Endothelial cell of umbilical vein (primary cell): ENCODE measurements around the gene SSTR3. TPM values are rescaled to one million over a fixed set of nuclear protein-coding genes. Genes with fewer than 3 reads are reported as not detected.

Source experiments
- BruUV-seq: library from RNA; stranded (reverse); fragments of 400-500 nt; replicated peaks from 2 replicates; lab custom pipeline; 2021; lab: Mats Ljungman, UMichigan
- CTCF ChIA-PET: fragments of 300-600, 350-600 bp; sonication (Branson Sonifier 250); formaldehyde crosslinking; loops from one replicate; lab custom pipeline; 2021; ENCODE audit warnings: antibody characterized with exemption, inconsistent platforms; lab: Charles Lee
- POLR2A ChIA-PET: fragments of 300-600, 350-600 bp; sonication (Branson Sonifier 250); formaldehyde crosslinking; loops from one replicate; lab custom pipeline; 2021; ENCODE audit warnings: antibody characterized with exemption, inconsistent platforms; lab: Charles Lee
- DNase-seq: peaks from one replicate; pipeline ENCODE4 v3.0.0-alpha.2; 2011; ENCODE audit warnings: low read depth, low spot score
- FAIRE-seq: peaks from 2 replicates; lab custom pipeline; 2011; peaks lifted over from hg19 to GRCh38; lab: Jason Lieb, UNC
- H2AFZ ChIP-seq: 2 replicates; pipeline ENCODE4 v1.6.0; 2012; ENCODE audit warnings: low read depth, low read length, control low read depth, inconsistent platforms
- H3K27ac ChIP-seq: 2 replicates; pipeline ENCODE4 v1.5.1; 2011; ENCODE audit warnings: low read depth, mild to moderate bottlenecking, control low read depth, low read length, moderate library complexity; ENCODE audit not compliant: insufficient read depth
- H3K27me3 ChIP-seq, 2 experiments: 2 replicates each; pipeline versions ENCODE4 v1.6.0 to v1.6.1; 2011; ENCODE audit warnings: low read length in 2 of 2, mixed read lengths in 1 of 2; ENCODE audit not compliant: control insufficient read depth in 2 of 2, insufficient read depth in 2 of 2
- H3K36me3 ChIP-seq, 2 experiments: 2 replicates in 1 of 2; 3 replicates in 1 of 2; pipeline ENCODE4 v1.5.1; 2011; ENCODE audit warnings: low read length in 2 of 2, mild to moderate bottlenecking in 1 of 2, moderate library complexity in 1 of 2; ENCODE audit not compliant: control insufficient read depth in 2 of 2, insufficient read depth in 2 of 2; ENCODE audit errors: extremely low read depth in 1 of 2
- H3K4me1 ChIP-seq: 3 replicates; pipeline ENCODE4 v1.5.1; 2011; ENCODE audit warnings: mild to moderate bottlenecking, low read length; ENCODE audit not compliant: control insufficient read depth, insufficient read depth; ENCODE audit errors: extremely low read depth
- H3K4me2 ChIP-seq: 2 replicates; pipeline ENCODE4 v1.6.1; 2011; ENCODE audit warnings: low read length, control low read depth, mixed read lengths; ENCODE audit not compliant: insufficient read depth
- H3K4me3 ChIP-seq, 3 experiments: fragments of 200-600 bp in 1 of 3; sonication (generic), shearing (Covaris generic) in 1 of 3; replicated peaks in 1 of 3; 2 replicates each; pipeline ENCODE4 v1.5.1; 2011 to 2016; ENCODE audit warnings: control low read depth in 3 of 3, low read length in 3 of 3, mild to moderate bottlenecking in 2 of 3, inconsistent platforms in 1 of 3, low read depth in 1 of 3, moderate library complexity in 1 of 3; ENCODE audit not compliant: insufficient read depth in 1 of 3
- H3K79me2 ChIP-seq: 2 replicates; pipeline ENCODE4 v1.6.0; 2012; ENCODE audit warnings: low read length, inconsistent platforms; ENCODE audit not compliant: control insufficient read depth, insufficient read depth
- H3K9ac ChIP-seq: replicated peaks from 2 replicates; pipeline ENCODE3; 2011; ENCODE audit warnings: low read length, control low read depth; ENCODE audit not compliant: insufficient read depth; ENCODE audit errors: extremely low read depth
- H3K9me1 ChIP-seq: replicated peaks from 3 replicates; pipeline ENCODE4 v1.6.0; 2011; ENCODE audit warnings: mild to moderate bottlenecking, low read length; ENCODE audit not compliant: control insufficient read depth, insufficient read depth; ENCODE audit errors: extremely low read depth
- H3K9me3 ChIP-seq: replicated peaks from 2 replicates; pipeline ENCODE4 v1.5.1; 2012; ENCODE audit warnings: low read length, inconsistent platforms; ENCODE audit not compliant: control insufficient read depth, insufficient read depth
- H4K20me1 ChIP-seq: replicated peaks from 2 replicates; pipeline ENCODE3; 2011; ENCODE audit warnings: mild to moderate bottlenecking, low read length; ENCODE audit not compliant: control insufficient read depth, insufficient read depth; ENCODE audit errors: extremely low read depth
- CTCF ChIP-seq, 2 donors: IDR thresholded peaks; 1 replicate in 1 of 2; 2 replicates in 1 of 2; pipeline ENCODE4 v1.5.1; 2011; ENCODE audit warnings: low read length in 2 of 2, mild to moderate bottlenecking in 2 of 2, moderate library complexity in 2 of 2, control low read depth in 1 of 2, inconsistent platforms in 1 of 2, low read depth in 1 of 2; ENCODE audit not compliant: insufficient read depth in 1 of 2; ENCODE audit errors: extremely low read depth in 1 of 2
- FOS ChIP-seq: IDR thresholded peaks from 2 replicates; pipeline ENCODE4 v1.6.1; 2011; ENCODE audit warnings: mild to moderate bottlenecking, low read length, moderate library complexity, borderline replicate concordance; ENCODE audit not compliant: insufficient read depth
- MYC ChIP-seq: IDR thresholded peaks from one replicate; pipeline ENCODE4 v1.6.1; 2011; ENCODE audit warnings: mild to moderate bottlenecking, low read depth, low read length
- POLR2AphosphoS5 ChIP-seq: IDR thresholded peaks from 2 replicates; pipeline ENCODE4 v1.6.1; 2012; ENCODE audit warnings: low read depth, mild to moderate bottlenecking, control low read depth, low read length, moderate library complexity; ENCODE audit not compliant: insufficient read depth
- dilution Hi-C: fragments of 300-500 bp; cut with MboI; formaldehyde crosslinking; loops from one replicate; pipeline ENCODE4 v1.15.0; 2019; ENCODE audit warnings: low sequenced_read_pairs; ENCODE audit not compliant: extremely low pct_ligation_motif_present
- intact Hi-C: fragments of 100-400 bp; cut with micrococcal nuclease; formaldehyde crosslinking; loops from one replicate; pipeline ENCODE4 v1.10.0; 2022
- polyA plus RNA-seq, 4 experiments: library from polyadenylated mRNA; depleted of rRNA in 3 of 4; stranded (reverse) in 3 of 4; unstranded in 1 of 4; fragments of >200 nt; gene quantifications; 2 replicates each; pipeline versions ENCODE4 v1.2.1 to v1.2.3, GENCODE V29; 2011 to 2012; ENCODE audit warnings: missing spikeins in 1 of 4
- total RNA-seq: library from RNA; stranded (reverse); gene quantifications from 2 replicates; pipeline ENCODE4 v1.2.3, GENCODE V29; 2021

The SSTR3 gene
- total and polyA plus RNA-seq, 2 donors (not counting 3 experiments of a cell fraction or from before 2014, with no cell fraction given) = not detected

- CTCF ChIA-PET = interaction anchor here (1.0 to 5.8 kb wide), 4 partner anchors 11 to 91 kb away, joined by 3 to 83 read pairs (median 4); no protein-coding TSS in a partner anchor
- H3K9ac ChIP-seq = no peak overlapping the region
- no TSS peak for BruUV-seq
- H3K79me2 ChIP-seq = peaks cover 12% of the 10 kb centered on the region
- FAIRE-seq (no peak), DNase-seq (no peak)
- intact Hi-C loops (no loop called here), dilution Hi-C loops (no loop called here)
- H4K20me1 ChIP-seq = no peaks in the 10 kb centered on the region
- POLR2A ChIA-PET = no interaction called here
- H3K4me2 ChIP-seq = no peak overlapping the region
- no peaks in the 10 kb centered on the region for H3K27me3 ChIP-seq
- TF ChIP-seq MYC = no peak
- TF ChIP-seq POLR2AphosphoS5 = no peak
- no peak for TF ChIP-seq CTCF (IDR thresholded peaks at IDR 0.05; ENCODE audit: extremely low read depth in 1 of 2, insufficient read depth in 1 of 2, low read depth in 1 of 2, low read length in 2 of 2)
- no peak overlapping the region for H3K4me3 ChIP-seq
- peaks cover 39% of the 10 kb centered on the region for H3K4me1 ChIP-seq
- H2AFZ ChIP-seq = no peak overlapping the region
- H3K27ac ChIP-seq = no peak overlapping the region
- no peaks in the 10 kb centered on the region for H3K9me3 ChIP-seq
- peaks cover 0 to 2% of the 10 kb centered on the region in 2 experiments for H3K36me3 ChIP-seq
- no peaks in the 10 kb centered on the region for H3K9me1 ChIP-seq
Measured at GRCh38 chr22:37240941-37241320, 28.7 kb upstream of the SSTR3 start.

GRCh38 chr22:37240240-37240940 lies 28.1 kb upstream of the SSTR3 start:
- DNase-seq (no peak), FAIRE-seq (peak; percentile 31)
- H3K79me2 ChIP-seq = peaks cover 13% of the 10 kb centered on the region
- H4K20me1 ChIP-seq = no peaks in the 10 kb centered on the region
- TF ChIP-seq FOS = no peak
- CTCF ChIA-PET = interaction anchor here (1.0 to 5.8 kb wide), 6 partner anchors 11 to 20 kb away, joined by 3 to 83 read pairs (median 4); no protein-coding TSS in a partner anchor
- H3K4me2 ChIP-seq = no peak overlapping the region
- no peak overlapping the region for H2AFZ ChIP-seq
- peaks cover 0 to 2% of the 10 kb centered on the region in 2 experiments for H3K36me3 ChIP-seq
- no TSS peak for BruUV-seq
- no peaks in the 10 kb centered on the region for H3K9me1 ChIP-seq
- H3K27me3 ChIP-seq = no peaks in the 10 kb centered on the region
- no peaks in the 10 kb centered on the region for H3K9me3 ChIP-seq
- H3K9ac ChIP-seq = no peak overlapping the region
- dilution Hi-C loops = no loop called here
- H3K4me3 ChIP-seq = no peak overlapping the region
- H3K4me1 ChIP-seq = peaks cover 39% of the 10 kb centered on the region
- intact Hi-C loops = no loop called here
- POLR2A ChIA-PET = no interaction called here
- no peak overlapping the region for H3K27ac ChIP-seq
